Stomach smooth muscle (tissue), 2 donors: ENCODE results near the gene TBC1D7.

Experiments used
- H3K27ac ChIP-seq: one replicate; pipeline ENCODE4 v1.7.0; 2013; ENCODE audit warnings: mild to moderate bottlenecking, low read length, inconsistent platforms
- H3K27me3 ChIP-seq, 2 donors: one replicate each; pipeline ENCODE4 v1.7.0; 2013; ENCODE audit warnings: low read length in 2 of 2; ENCODE audit not compliant: insufficient read depth in 2 of 2, control insufficient read depth in 1 of 2
- H3K36me3 ChIP-seq, 2 donors: one replicate each; pipeline ENCODE4 v1.7.0; 2013; ENCODE audit warnings: low read length in 2 of 2; ENCODE audit not compliant: control insufficient read depth in 2 of 2, insufficient read depth in 2 of 2
- H3K4me1 ChIP-seq: one replicate; pipeline ENCODE4 v1.7.0; 2013; ENCODE audit warnings: low read length; ENCODE audit not compliant: control insufficient read depth, insufficient read depth
- H3K4me3 ChIP-seq, 2 donors: one replicate each; pipeline ENCODE4 v1.7.0; 2013; ENCODE audit warnings: low read length in 2 of 2
- H3K9ac ChIP-seq, 2 donors: one replicate each; pipeline ENCODE4 v1.7.0; 2013; ENCODE audit warnings: low read length in 2 of 2, mild to moderate bottlenecking in 1 of 2
- H3K9me3 ChIP-seq, 2 donors: one replicate each; pipeline ENCODE4 v1.7.0; 2013; ENCODE audit warnings: low read length in 2 of 2; ENCODE audit not compliant: control insufficient read depth in 2 of 2
- donor health status: healthy.
- donor health status: Pancreatic carcinoma.

Gene TBC1D7

GRCh38 chr6:13292774-13293173 is 35.6 kb downstream of the TBC1D7 start:
- H3K9me3 ChIP-seq, result peaks cover 0 to 6% of the 10 kb centered on the region in 2 donors
- H3K27me3 ChIP-seq, result no peaks in the 10 kb centered on the region
- H3K4me1 ChIP-seq, result no peaks in the 10 kb centered on the region
- no peak overlapping the region for H3K9ac ChIP-seq
- peaks cover 29 to 30% of the 10 kb centered on the region in 2 donors for H3K36me3 ChIP-seq
- H3K27ac ChIP-seq, result no peak overlapping the region
- no peak overlapping the region for H3K4me3 ChIP-seq

GRCh38 chr6:13290335-13290734 is 38.0 kb downstream of the TBC1D7 start:
- H3K9ac ChIP-seq, result no peak overlapping the region
- peaks cover 0 to 23% of the 10 kb centered on the region in 2 donors for H3K9me3 ChIP-seq
- H3K4me3 ChIP-seq, result no peak overlapping the region
- no peaks in the 10 kb centered on the region for H3K27me3 ChIP-seq
- peaks cover 27 to 44% of the 10 kb centered on the region in 2 donors for H3K36me3 ChIP-seq
- no peak overlapping the region for H3K27ac ChIP-seq
- no peaks in the 10 kb centered on the region for H3K4me1 ChIP-seq

GRCh38 chr6:13289789-13290318 is 38.5 kb downstream of the TBC1D7 start:
- H3K9ac ChIP-seq, result no peak overlapping the region
- H3K27ac ChIP-seq, result no peak overlapping the region
- H3K9me3 ChIP-seq, result peaks cover 0 to 23% of the 10 kb centered on the region in 2 donors
- peaks cover 22 to 48% of the 10 kb centered on the region in 2 donors for H3K36me3 ChIP-seq
- no peaks in the 10 kb centered on the region for H3K4me1 ChIP-seq
- H3K27me3 ChIP-seq, result no peaks in the 10 kb centered on the region
- no peak overlapping the region for H3K4me3 ChIP-seq

- H3K4me1 ChIP-seq, result no peaks in the 10 kb centered on the region
- H3K4me3 ChIP-seq, result no peak overlapping the region
- no peaks in the 10 kb centered on the region for H3K27me3 ChIP-seq
- H3K9me3 ChIP-seq, result peaks cover 0 to 23% of the 10 kb centered on the region in 2 donors
- H3K9ac ChIP-seq, result no peak overlapping the region
- no peak overlapping the region for H3K27ac ChIP-seq
- H3K36me3 ChIP-seq, result peaks cover 15 to 43% of the 10 kb centered on the region in 2 donors
Measured at GRCh38 chr6:13288969-13289391, 39.4 kb downstream of the TBC1D7 start.

- H3K4me1 ChIP-seq, result no peaks in the 10 kb centered on the region
- H3K9ac ChIP-seq, result no peak overlapping the region
- H3K27me3 ChIP-seq, result no peaks in the 10 kb centered on the region
- H3K27ac ChIP-seq, result no peak overlapping the region
- H3K4me3 ChIP-seq, result no peak overlapping the region
- H3K36me3 ChIP-seq, result peaks cover 15 to 45% of the 10 kb centered on the region in 2 donors
- peaks cover 0 to 23% of the 10 kb centered on the region in 2 donors for H3K9me3 ChIP-seq
Measured at GRCh38 chr6:13288481-13288880, 39.9 kb downstream of the TBC1D7 start.

GRCh38 chr6:13287104-13287503 is 41.2 kb downstream of the TBC1D7 start:
- peaks cover 5 to 43% of the 10 kb centered on the region in 2 donors for H3K36me3 ChIP-seq
- peaks cover 0 to 23% of the 10 kb centered on the region in 2 donors for H3K9me3 ChIP-seq
- H3K4me3 ChIP-seq, result no peak overlapping the region
- no peaks in the 10 kb centered on the region for H3K27me3 ChIP-seq
- no peak overlapping the region for H3K27ac ChIP-seq
- H3K9ac ChIP-seq, result no peak overlapping the region
- H3K4me1 ChIP-seq, result no peaks in the 10 kb centered on the region

GRCh38 chr6:13286181-13286580 is 42.2 kb downstream of the TBC1D7 start:
- no peak overlapping the region for H3K27ac ChIP-seq
- H3K36me3 ChIP-seq, result peaks cover 1 to 41% of the 10 kb centered on the region in 2 donors
- peaks cover 0 to 23% of the 10 kb centered on the region in 2 donors for H3K9me3 ChIP-seq
- no peaks in the 10 kb centered on the region for H3K4me1 ChIP-seq
- H3K9ac ChIP-seq, result no peak overlapping the region
- H3K27me3 ChIP-seq, result no peaks in the 10 kb centered on the region
- H3K4me3 ChIP-seq, result no peak overlapping the region

GRCh38 chr6:13285705-13286104 is 42.6 kb downstream of the TBC1D7 start:
- H3K9ac ChIP-seq, result no peak overlapping the region
- H3K36me3 ChIP-seq, result peaks cover 0 to 41% of the 10 kb centered on the region in 2 donors
- H3K27me3 ChIP-seq, result no peaks in the 10 kb centered on the region
- no peak overlapping the region for H3K4me3 ChIP-seq
- H3K4me1 ChIP-seq, result no peaks in the 10 kb centered on the region
- H3K27ac ChIP-seq, result no peak overlapping the region
- H3K9me3 ChIP-seq, result peaks cover 0 to 23% of the 10 kb centered on the region in 2 donors

- Histone ChIP-seq H3K27me3 (no peaks in the 10 kb centered on the region), H3K36me3 (peaks cover 0 to 41% of the 10 kb centered on the region in 2 donors), H3K4me1 (no peaks in the 10 kb centered on the region), H3K9ac (no peak overlapping the region), H3K4me3 (no peak overlapping the region), H3K27ac (no peak overlapping the region), H3K9me3 (peaks cover 0 to 23% of the 10 kb centered on the region in 2 donors)
Measured at GRCh38 chr6:13284646-13285045, 43.7 kb downstream of the TBC1D7 start.

- Histone ChIP-seq H3K27me3 (no peaks in the 10 kb centered on the region), H3K4me1 (no peaks in the 10 kb centered on the region), H3K4me3 (no peak overlapping the region), H3K27ac (no peak overlapping the region), H3K9me3 (peaks cover 0 to 21% of the 10 kb centered on the region in 2 donors), H3K36me3 (peaks cover 0 to 42% of the 10 kb centered on the region in 2 donors), H3K9ac (no peak overlapping the region)
Measured at GRCh38 chr6:13283331-13283730, 45.0 kb downstream of the TBC1D7 start.

GRCh38 chr6:13282393-13283069 is 45.8 kb downstream of the TBC1D7 start:
- Histone ChIP-seq H3K4me1 (no peaks in the 10 kb centered on the region), H3K36me3 (peaks cover 0 to 39% of the 10 kb centered on the region in 2 donors), H3K27ac (no peak overlapping the region), H3K9me3 (peaks cover 0 to 14% of the 10 kb centered on the region in 2 donors), H3K4me3 (no peak overlapping the region), H3K27me3 (no peaks in the 10 kb centered on the region), H3K9ac (no peak overlapping the region)
